ENCODE measurements around the gene ZFAND2B. TPM values are rescaled to one million over a fixed set of nuclear protein-coding genes. Genes with fewer than 3 reads are reported as not detected.

Gene ZFAND2B
- total RNA-seq, 1 experiment from 2014 or later: 19.5 TPM

DNA sequence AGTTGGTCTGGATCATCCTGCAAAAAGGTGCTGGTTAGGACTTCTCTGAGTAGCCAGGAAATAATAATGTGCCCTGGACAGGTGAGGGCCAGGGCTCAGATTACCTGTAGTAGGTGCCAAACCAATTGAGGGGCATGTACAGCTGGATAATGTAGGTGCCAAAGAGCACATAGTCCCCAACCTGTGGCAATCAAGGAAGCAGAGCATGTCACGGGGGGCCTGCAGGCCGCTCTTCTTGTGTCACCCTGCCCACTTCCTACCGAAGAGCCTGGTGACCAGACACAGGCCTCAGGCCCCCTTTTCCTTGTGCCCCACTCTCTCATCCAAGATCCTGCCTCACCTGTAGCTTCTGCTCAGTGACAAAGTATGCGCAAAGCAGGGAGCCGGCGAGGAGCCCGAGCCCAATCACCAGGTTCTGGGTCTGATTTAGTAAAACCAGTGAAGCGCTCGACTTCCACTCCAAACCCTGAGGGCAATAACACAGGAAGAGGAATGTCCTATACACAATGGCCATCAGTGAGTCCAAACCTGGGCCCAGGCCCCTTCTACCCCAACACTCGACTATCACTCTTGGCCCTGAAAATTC is 7.0 kb downstream of the ZFAND2B start (continued):
- no peak for TF ChIP-seq AR (CRISPR knock-in tag; IDR thresholded peaks at IDR 0.05)
- TF ChIP-seq ZNF671 (CRISPR knock-in tag; IDR thresholded peaks at IDR 0.05): no peak
- TF ChIP-seq TP53 (CRISPR knock-in tag; IDR thresholded peaks at IDR 0.05): no peak
- no peak for TF ChIP-seq HMGA2 (CRISPR knock-in tag; IDR thresholded peaks at IDR 0.05)
- TF ChIP-seq OVOL2 (CRISPR knock-in tag; IDR thresholded peaks at IDR 0.05; ENCODE audit: borderline replicate concordance): no peak
- TF ChIP-seq, protein P1, sequence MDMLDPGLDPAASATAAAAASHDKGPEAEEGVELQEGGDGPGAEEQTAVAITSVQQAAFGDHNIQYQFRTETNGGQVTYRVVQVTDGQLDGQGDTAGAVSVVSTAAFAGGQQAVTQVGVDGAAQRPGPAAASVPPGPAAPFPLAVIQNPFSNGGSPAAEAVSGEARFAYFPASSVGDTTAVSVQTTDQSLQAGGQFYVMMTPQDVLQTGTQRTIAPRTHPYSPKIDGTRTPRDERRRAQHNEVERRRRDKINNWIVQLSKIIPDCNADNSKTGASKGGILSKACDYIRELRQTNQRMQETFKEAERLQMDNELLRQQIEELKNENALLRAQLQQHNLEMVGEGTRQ (CRISPR knock-in tag; IDR thresholded peaks at IDR 0.05): no peak

- no peak overlapping the region for H3K4me3 Mint-ChIP-seq
- no peaks in the 10 kb centered on the region for H3K9me3 Mint-ChIP-seq
- H3K27me3 Mint-ChIP-seq (ENCODE audit: low read depth): no peaks in the 10 kb centered on the region
- ATAC-seq (no peak), DNase-seq (ENCODE audit: low spot score) (no peak)
- H3K36me3 Mint-ChIP-seq: peaks cover 49% of the 10 kb centered on the region
- H3K27ac Mint-ChIP-seq: no peak overlapping the region; the same call in 1 of the 2 replicates
- ChIA-PET POLR2A (no interaction called here), CTCF (no interaction called here)
- peaks cover 19% of the 10 kb centered on the region for H3K4me1 Mint-ChIP-seq
- TF ChIP-seq, protein P2, sequence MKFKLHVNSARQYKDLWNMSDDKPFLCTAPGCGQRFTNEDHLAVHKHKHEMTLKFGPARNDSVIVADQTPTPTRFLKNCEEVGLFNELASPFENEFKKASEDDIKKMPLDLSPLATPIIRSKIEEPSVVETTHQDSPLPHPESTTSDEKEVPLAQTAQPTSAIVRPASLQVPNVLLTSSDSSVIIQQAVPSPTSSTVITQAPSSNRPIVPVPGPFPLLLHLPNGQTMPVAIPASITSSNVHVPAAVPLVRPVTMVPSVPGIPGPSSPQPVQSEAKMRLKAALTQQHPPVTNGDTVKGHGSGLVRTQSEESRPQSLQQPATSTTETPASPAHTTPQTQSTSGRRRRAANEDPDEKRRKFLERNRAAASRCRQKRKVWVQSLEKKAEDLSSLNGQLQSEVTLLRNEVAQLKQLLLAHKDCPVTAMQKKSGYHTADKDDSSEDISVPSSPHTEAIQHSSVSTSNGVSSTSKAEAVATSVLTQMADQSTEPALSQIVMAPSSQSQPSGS (CRISPR knock-in tag; IDR thresholded peaks at IDR 0.05; ENCODE audit: borderline replicate concordance, low read depth): no peak
- TF ChIP-seq HMGA2 (CRISPR knock-in tag; IDR thresholded peaks at IDR 0.05): no peak
- TF ChIP-seq, protein P3, sequence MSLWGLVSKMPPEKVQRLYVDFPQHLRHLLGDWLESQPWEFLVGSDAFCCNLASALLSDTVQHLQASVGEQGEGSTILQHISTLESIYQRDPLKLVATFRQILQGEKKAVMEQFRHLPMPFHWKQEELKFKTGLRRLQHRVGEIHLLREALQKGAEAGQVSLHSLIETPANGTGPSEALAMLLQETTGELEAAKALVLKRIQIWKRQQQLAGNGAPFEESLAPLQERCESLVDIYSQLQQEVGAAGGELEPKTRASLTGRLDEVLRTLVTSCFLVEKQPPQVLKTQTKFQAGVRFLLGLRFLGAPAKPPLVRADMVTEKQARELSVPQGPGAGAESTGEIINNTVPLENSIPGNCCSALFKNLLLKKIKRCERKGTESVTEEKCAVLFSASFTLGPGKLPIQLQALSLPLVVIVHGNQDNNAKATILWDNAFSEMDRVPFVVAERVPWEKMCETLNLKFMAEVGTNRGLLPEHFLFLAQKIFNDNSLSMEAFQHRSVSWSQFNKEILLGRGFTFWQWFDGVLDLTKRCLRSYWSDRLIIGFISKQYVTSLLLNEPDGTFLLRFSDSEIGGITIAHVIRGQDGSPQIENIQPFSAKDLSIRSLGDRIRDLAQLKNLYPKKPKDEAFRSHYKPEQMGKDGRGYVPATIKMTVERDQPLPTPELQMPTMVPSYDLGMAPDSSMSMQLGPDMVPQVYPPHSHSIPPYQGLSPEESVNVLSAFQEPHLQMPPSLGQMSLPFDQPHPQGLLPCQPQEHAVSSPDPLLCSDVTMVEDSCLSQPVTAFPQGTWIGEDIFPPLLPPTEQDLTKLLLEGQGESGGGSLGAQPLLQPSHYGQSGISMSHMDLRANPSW (CRISPR knock-in tag; conservative IDR thresholded peaks at IDR 0.05; ENCODE audit: low read depth): no peak
- TF ChIP-seq ZSCAN18 (CRISPR knock-in tag; IDR thresholded peaks at IDR 0.05): no peak
- no peak for TF ChIP-seq SMAD3 (CRISPR knock-in tag; IDR thresholded peaks at IDR 0.05; ENCODE audit: borderline replicate concordance)
- TF ChIP-seq ATF6 (CRISPR knock-in tag; IDR thresholded peaks at IDR 0.05): no peak
- no peak for TF ChIP-seq ETV6 (CRISPR knock-in tag; IDR thresholded peaks at IDR 0.05)
- no peak for TF ChIP-seq ZNF416 (CRISPR knock-in tag; IDR thresholded peaks at IDR 0.05)
- no peak for TF ChIP-seq ZNF425 (CRISPR knock-in tag; conservative IDR thresholded peaks at IDR 0.05)
- no peak for TF ChIP-seq MYBL2 (CRISPR knock-in tag; IDR thresholded peaks at IDR 0.05)
- TF ChIP-seq AR (CRISPR knock-in tag; IDR thresholded peaks at IDR 0.05): no peak
Observed at GRCh38 chr2:219214141-219214540, 7.6 kb downstream of the ZFAND2B start.
